Gastrocnemius medialis (tissue), 4 donors: ENCODE data around the gene SNX32. TPM values are rescaled to one million over a fixed set of nuclear protein-coding genes. Genes with fewer than 3 reads are reported as not detected.

Source experiments
- ATAC-seq, 2 donors: fragments of 150-250 bp; one replicate each; pipeline ENCODE4 v1.9.1; 2016
- DNase-seq, 2 donors: peaks; one replicate each; pipeline ENCODE4 v3.0.0-alpha.2; 2019
- H3K27ac ChIP-seq, 4 donors: fragments of 200-600 bp; sonication (generic); 1 replicate in 1 of 4; 2 replicates in 3 of 4; pipeline ENCODE4 v1.5.1; 2016 to 2018; ENCODE audit warnings: mild to moderate bottlenecking in 2 of 4, moderate library complexity in 1 of 4
- H3K27me3 ChIP-seq, 3 donors: fragments of 200-600 bp; sonication (generic) in 2 of 3; 1 replicate in 1 of 3; 2 replicates in 2 of 3; pipeline versions ENCODE4 v1.5.1 to v1.6.0; 2016 to 2019; ENCODE audit warnings: mild to moderate bottlenecking in 1 of 3, moderate library complexity in 1 of 3
- H3K36me3 ChIP-seq, 2 donors: fragments of 200-600 bp; sonication (generic) in 1 of 2; one replicate each; pipeline ENCODE4 v1.5.1; 2017 to 2018
- H3K4me1 ChIP-seq, 2 donors: fragments of 200-600 bp; sonication (generic) in 1 of 2; one replicate each; pipeline ENCODE4 v1.5.1; 2016 to 2017; ENCODE audit warnings: mild to moderate bottlenecking in 2 of 2
- H3K4me3 ChIP-seq, 4 donors: fragments of 200-600 bp; sonication (generic) in 3 of 4; 1 replicate in 1 of 4; 2 replicates in 3 of 4; pipeline ENCODE4 v1.5.1; 2016 to 2019; ENCODE audit warnings: mild to moderate bottlenecking in 2 of 4
- H3K9me3 ChIP-seq, 3 donors: fragments of 200-600 bp; sonication (generic) in 2 of 3; 1 replicate in 1 of 3; 2 replicates in 2 of 3; pipeline ENCODE4 v1.5.1; 2016 to 2019
- CTCF ChIP-seq, 5 experiments: fragments of 450-650 bp in 3 of 5; fragments of 200-600 bp in 2 of 5; sonication (generic) in 2 of 5; IDR thresholded peaks in 4 of 5; conservative IDR thresholded peaks in 1 of 5; 1 replicate in 4 of 5; 2 replicates in 1 of 5; pipeline ENCODE4 v1.5.1; 2016 to 2019; ENCODE audit warnings: antibody characterized with exemption in 5 of 5, mild to moderate bottlenecking in 3 of 5, moderate library complexity in 3 of 5
- POLR2A ChIP-seq, 2 donors: fragments of 450-650 bp; IDR thresholded peaks; one replicate each; pipeline ENCODE4 v1.6.1; 2017; ENCODE audit warnings: antibody characterized with exemption in 2 of 2, mild to moderate bottlenecking in 2 of 2, moderate library complexity in 2 of 2
- in situ Hi-C, 4 donors: fragments of 200-750 bp; cut with MboI; loops; one replicate each; pipeline versions ENCODE4 v1.15.0 to v1.8.0; 2017; ENCODE audit warnings: low sequenced_read_pairs in 4 of 4
- intact Hi-C: fragments of 100-400 bp; cut with DNase I; formaldehyde crosslinking; loops from one replicate; pipeline ENCODE4 v1.15.1; 2023; ENCODE audit warnings: low total_unique reads
- total RNA-seq, 4 donors: library from RNA; depleted of rRNA; stranded (reverse); fragments of >200 nt; gene quantifications; one replicate each; pipeline versions ENCODE4 v1.1.0 to v1.2.3, GENCODE V29; 2016

The SNX32 gene
- total RNA-seq, 4 donors from 2014 or later, result 0.11 TPM; not detected in 3

GRCh38 chr11:65866509-65867283, 32.9 kb downstream of the SNX32 start:
- Histone ChIP-seq H3K27me3 (no peaks in the 10 kb centered on the region), H3K4me3 (no peak overlapping the region), H3K36me3 (peaks cover 0 to 54% of the 10 kb centered on the region in 2 donors), H3K9me3 (no peaks in the 10 kb centered on the region), H3K27ac (no peak overlapping the region), H3K4me1 (peaks cover 8 to 17% of the 10 kb centered on the region in 2 donors)
- no peak for DNase-seq
- intact Hi-C loops (no loop called here), in situ Hi-C loops (no loop called here)
- ATAC-seq, result no peak
- TF ChIP-seq POLR2A (IDR thresholded peaks at IDR 0.05), result no peak
- TF ChIP-seq CTCF (IDR thresholded peaks at IDR 0.05 in 4 of 5, conservative IDR thresholded peaks at IDR 0.05 in 1 of 5), result no peak

GRCh38 chr11:65867284-65868071, 33.7 kb downstream of the SNX32 start:
- Histone ChIP-seq H3K27ac (no peak overlapping the region), H3K36me3 (peaks cover 0 to 46% of the 10 kb centered on the region in 2 donors), H3K9me3 (no peaks in the 10 kb centered on the region), H3K4me1 (peaks cover under 1 to 15% of the 10 kb centered on the region in 2 donors), H3K27me3 (no peaks in the 10 kb centered on the region), H3K4me3 (no peak overlapping the region)
- ATAC-seq (no peak), DNase-seq (no peak)
- intact Hi-C loops, result no loop called here
- no peak for TF ChIP-seq CTCF (IDR thresholded peaks at IDR 0.05 in 4 of 5, conservative IDR thresholded peaks at IDR 0.05 in 1 of 5)
- TF ChIP-seq POLR2A (IDR thresholded peaks at IDR 0.05), result no peak
- in situ Hi-C loops, result no loop called here

DNA sequence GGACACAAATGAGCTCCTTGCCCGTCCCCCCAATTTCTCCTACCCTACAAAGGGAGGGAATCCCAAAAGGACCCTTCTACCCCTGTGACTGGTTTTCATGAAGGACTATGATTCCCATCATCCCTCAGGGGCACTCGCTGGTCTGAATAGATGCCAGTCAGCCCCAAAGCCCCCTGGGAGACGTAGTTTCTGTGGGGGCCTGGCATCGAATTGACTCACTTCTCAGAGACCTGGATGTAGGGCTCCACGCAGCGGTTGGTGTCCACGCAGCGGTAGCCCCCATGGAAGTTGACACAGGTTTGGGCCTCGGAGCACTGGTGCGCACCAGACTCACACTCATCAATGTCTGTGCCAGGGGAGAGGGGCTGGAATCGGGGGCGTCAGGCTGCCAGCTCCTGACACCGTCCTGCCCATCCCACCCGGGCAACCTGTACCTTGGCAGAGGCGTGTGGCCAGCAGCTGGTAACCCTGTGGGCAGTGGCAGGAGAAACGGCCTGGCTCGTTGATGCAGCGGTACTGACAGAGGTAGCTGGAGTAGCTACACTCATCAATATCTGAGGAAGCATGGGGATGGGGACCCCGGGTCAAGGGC, 34.4 kb downstream of the SNX32 start:
- in situ Hi-C loops, result no loop called here
- Histone ChIP-seq H3K4me3 (no peak overlapping the region), H3K9me3 (no peaks in the 10 kb centered on the region), H3K27ac (no peak overlapping the region), H3K27me3 (no peaks in the 10 kb centered on the region), H3K4me1 (peaks cover 0 to 18% of the 10 kb centered on the region in 2 donors), H3K36me3 (peaks cover 0 to 39% of the 10 kb centered on the region in 2 donors)
- intact Hi-C loops, result no loop called here
- ATAC-seq (no peak), DNase-seq (no peak)
- TF ChIP-seq POLR2A (IDR thresholded peaks at IDR 0.05) (no peak), CTCF (IDR thresholded peaks at IDR 0.05 in 4 of 5, conservative IDR thresholded peaks at IDR 0.05 in 1 of 5) (no peak)

DNA sequence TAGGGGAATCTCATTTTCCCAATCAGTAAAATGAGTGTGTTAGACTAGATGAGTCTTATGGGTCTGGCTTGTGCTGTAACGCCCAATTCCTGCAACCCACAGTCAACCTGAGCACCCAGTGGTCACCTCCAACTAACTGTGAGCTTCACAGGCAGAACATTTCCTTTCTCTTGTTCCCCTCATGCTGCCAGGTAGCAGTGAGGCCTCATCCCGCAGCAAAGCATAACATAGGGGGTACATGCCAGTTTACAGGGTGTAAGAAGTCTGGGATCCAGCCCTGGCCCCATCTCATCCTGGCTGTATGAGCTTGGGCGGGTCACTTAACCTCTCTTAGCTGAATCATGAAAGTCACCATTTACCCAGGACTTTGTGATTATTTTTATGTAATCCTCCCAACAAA, 35.1 kb downstream of the SNX32 start:
- H3K27ac ChIP-seq, result no peak overlapping the region

More for the DNA sequence above, 35.1 kb downstream of the SNX32 start:
- Histone ChIP-seq H3K27me3 (no peaks in the 10 kb centered on the region), H3K9me3 (no peaks in the 10 kb centered on the region), H3K36me3 (peaks cover 0 to 32% of the 10 kb centered on the region in 2 donors), H3K4me1 (peaks cover 0 to 19% of the 10 kb centered on the region in 2 donors), H3K4me3 (no peak overlapping the region)
- intact Hi-C loops, result no loop called here
- in situ Hi-C loops, result no loop called here
- DNase-seq (no peak), ATAC-seq (no peak)
- TF ChIP-seq CTCF (IDR thresholded peaks at IDR 0.05 in 4 of 5, conservative IDR thresholded peaks at IDR 0.05 in 1 of 5) (no peak), POLR2A (IDR thresholded peaks at IDR 0.05) (no peak)
